DND-41 (cell line): Measurements from ENCODE around the gene NAA35.

Experiments used
- ATAC-seq: fragments of 200-7000 bp; cut with Tn5 transposase; 3 replicates; pipeline ENCODE4 v1.9.1; 2021; ENCODE audit warnings: low read depth; ENCODE audit not compliant: insufficient read depth
- DNase-seq: peaks from one replicate; pipeline ENCODE4 v3.0.0-alpha.2; 2020
- H2AFZ ChIP-seq: 2 replicates; pipeline ENCODE4 v1.6.0; 2012; ENCODE audit warnings: low read depth, low read length
- H3K27ac ChIP-seq: 2 replicates; pipeline ENCODE4 v1.5.1; 2012; ENCODE audit warnings: low read length, inconsistent platforms
- H3K27me3 ChIP-seq: fragments of 200-600 bp; sonication (generic); 2 replicates; pipeline ENCODE4 v1.6.0; 2012; ENCODE audit warnings: low read length, mild to moderate bottlenecking, inconsistent platforms; ENCODE audit not compliant: insufficient read depth, poor library complexity
- H3K36me3 ChIP-seq: 2 replicates; pipeline ENCODE4 v1.5.1; 2012; ENCODE audit warnings: low read length, inconsistent platforms; ENCODE audit not compliant: insufficient read depth
- H3K4me1 ChIP-seq: 2 replicates; pipeline ENCODE4 v1.5.1; 2012; ENCODE audit warnings: mild to moderate bottlenecking, low read length; ENCODE audit not compliant: insufficient read depth
- H3K4me2 ChIP-seq: 2 replicates; pipeline ENCODE4 v1.6.0; 2012; ENCODE audit warnings: mild to moderate bottlenecking, moderate library complexity, low read length, inconsistent platforms; ENCODE audit not compliant: insufficient read depth
- H3K4me3 ChIP-seq, 2 experiments: fragments of 200-600 bp in 1 of 2; shearing (Covaris generic) in 1 of 2; 2 replicates each; pipeline ENCODE4 v1.5.1; 2012 to 2016; ENCODE audit warnings: inconsistent platforms in 2 of 2, low read length in 2 of 2, mild to moderate bottlenecking in 2 of 2, low read depth in 1 of 2, moderate library complexity in 1 of 2
- H3K79me2 ChIP-seq: 2 replicates; pipeline ENCODE4 v1.6.0; 2012; ENCODE audit warnings: low read length, inconsistent platforms; ENCODE audit not compliant: insufficient read depth
- H3K9ac ChIP-seq: 2 replicates; pipeline ENCODE4 v1.6.0; 2012; ENCODE audit warnings: low read depth, mild to moderate bottlenecking, inconsistent platforms, low read length, moderate library complexity
- H3K9me3 ChIP-seq: 2 replicates; pipeline ENCODE4 v1.5.1; 2012; ENCODE audit warnings: low read length, moderate library complexity, mild to moderate bottlenecking, inconsistent platforms; ENCODE audit not compliant: insufficient read depth, severe bottlenecking
- H4K20me1 ChIP-seq: 2 replicates; pipeline ENCODE4 v1.6.0; 2012; ENCODE audit warnings: low read length; ENCODE audit not compliant: insufficient read depth
- CTCF ChIP-seq: IDR thresholded peaks from 2 replicates; pipeline ENCODE4 v1.5.1; 2012; ENCODE audit warnings: borderline replicate concordance, low read length, moderate library complexity, mild to moderate bottlenecking; ENCODE audit not compliant: poor library complexity, severe bottlenecking; ENCODE audit errors: extremely low read depth
- EZH2 ChIP-seq: IDR thresholded peaks from 3 replicates; pipeline ENCODE4 v1.6.1; 2012; ENCODE audit warnings: borderline replicate concordance, low read depth, mild to moderate bottlenecking, moderate library complexity, low read length, inconsistent platforms; ENCODE audit not compliant: severe bottlenecking

NAA35 gene

GRCh38 chr9:85940832-85941621 is at the start of gene NAA35:
TSS of gene NAA35 (plus strand) at chr9:85941146. CDS start at chr9:85942160, 1,014 bp downstream.
- H3K9ac ChIP-seq, result peak within 1 kb of the TSS; percentile 85
- H3K36me3 ChIP-seq, result peaks cover 26% of the 10 kb centered on the region
- H3K27me3 ChIP-seq, result no peaks in the 10 kb centered on the region
- no peak for TF ChIP-seq EZH2
- no peak for TF ChIP-seq CTCF
- no peaks in the 10 kb centered on the region; the same call in 1 of the 2 replicates for H4K20me1 ChIP-seq
- peak within 1 kb of the TSS; percentile 86 to 90 for H3K4me3 ChIP-seq
- ATAC-seq, result peak; percentile 88
- peak within 1 kb of the TSS; percentile 86 for H3K27ac ChIP-seq
- H3K9me3 ChIP-seq, result no peaks in the 10 kb centered on the region
- H3K4me2 ChIP-seq, result peak within 1 kb of the TSS; percentile 81
- peaks cover 53% of the 10 kb centered on the region for H3K79me2 ChIP-seq
- peak within 1 kb of the TSS; percentile 80 for H2AFZ ChIP-seq
- peak; percentile 98 for DNase-seq
- peaks cover 45% of the 10 kb centered on the region for H3K4me1 ChIP-seq

- Histone ChIP-seq H3K9me3 (no peaks in the 10 kb centered on the region), H2AFZ (no peak overlapping the region)
- ATAC-seq, result no peak
Measured at GRCh38 chr9:85892401-85892800, 48.5 kb upstream of the NAA35 start.

GRCh38 chr9:85895685-85896084 is 45.3 kb upstream of the NAA35 start:
- Histone ChIP-seq H3K27ac (no peak overlapping the region), H3K4me1 (peaks cover 7% of the 10 kb centered on the region; the same call in 1 of the 2 replicates), H4K20me1 (no peaks in the 10 kb centered on the region), H3K4me2 (no peak overlapping the region), H3K9ac (no peak overlapping the region), H3K4me3 (no peak overlapping the region), H3K36me3 (no peaks in the 10 kb centered on the region), H3K9me3 (no peaks in the 10 kb centered on the region), H2AFZ (no peak overlapping the region), H3K27me3 (no peaks in the 10 kb centered on the region), H3K79me2 (no peaks in the 10 kb centered on the region)
- TF ChIP-seq CTCF (no peak), EZH2 (no peak)
- ATAC-seq, result no peak
- DNase-seq, result no peak

More at GRCh38 chr9:85892401-85892800, 48.5 kb upstream of the NAA35 start:
- Histone ChIP-seq H3K79me2 (no peaks in the 10 kb centered on the region), H4K20me1 (no peaks in the 10 kb centered on the region), H3K27me3 (no peaks in the 10 kb centered on the region), H3K4me2 (no peak overlapping the region), H3K4me1 (no peaks in the 10 kb centered on the region; the same call in 1 of the 2 replicates), H3K4me3 (no peak overlapping the region), H3K27ac (no peak overlapping the region), H3K36me3 (no peaks in the 10 kb centered on the region), H3K9ac (no peak overlapping the region)
- no peak for DNase-seq
- TF ChIP-seq CTCF (no peak), EZH2 (no peak)
